Keratinocyte (primary cell): ENCODE measurements around the gene MAJIN. TPM values are rescaled to one million over a fixed set of nuclear protein-coding genes. Genes with fewer than 3 reads are reported as not detected.

Experiments
- DNase-seq: peaks from one replicate; pipeline ENCODE4 v3.0.0-alpha.2; 2011; ENCODE audit warnings: low read depth, missing footprints, low spot score
- FAIRE-seq: peaks from 2 replicates; lab custom pipeline; 2011; peaks lifted over from hg19 to GRCh38; lab: Jason Lieb, UNC
- H2AFZ ChIP-seq: 2 replicates; pipeline ENCODE4 v1.6.0; 2012; ENCODE audit warnings: low read length, control low read depth, inconsistent platforms; ENCODE audit not compliant: control insufficient read depth
- H3K27ac ChIP-seq: 2 replicates; pipeline ENCODE4 v1.5.1; 2011; ENCODE audit warnings: low read length; ENCODE audit not compliant: control insufficient read depth, insufficient read depth
- H3K27me3 ChIP-seq: 3 replicates; pipeline ENCODE4 v1.6.0; 2011; ENCODE audit warnings: low read length; ENCODE audit not compliant: control insufficient read depth, insufficient read depth; ENCODE audit errors: extremely low read depth
- H3K36me3 ChIP-seq, 2 experiments: 2 replicates in 1 of 2; 3 replicates in 1 of 2; pipeline ENCODE4 v1.5.1; 2011; ENCODE audit warnings: low read length in 2 of 2, mild to moderate bottlenecking in 1 of 2; ENCODE audit not compliant: control insufficient read depth in 2 of 2, insufficient read depth in 2 of 2; ENCODE audit errors: extremely low read depth in 1 of 2
- H3K4me1 ChIP-seq: 3 replicates; pipeline ENCODE4 v1.5.1; 2011; ENCODE audit warnings: low read length; ENCODE audit not compliant: control insufficient read depth, insufficient read depth; ENCODE audit errors: extremely low read depth
- H3K4me2 ChIP-seq: 3 replicates; pipeline ENCODE4 v1.6.0; 2011; ENCODE audit warnings: low read depth, low read length; ENCODE audit not compliant: control insufficient read depth, insufficient read depth; ENCODE audit errors: extremely low read depth
- H3K4me3 ChIP-seq, 3 experiments: fragments of 200-600 bp in 1 of 3; sonication (generic) in 1 of 3; 2 replicates in 2 of 3; 3 replicates in 1 of 3; pipeline ENCODE4 v1.5.1; 2011 to 2016; ENCODE audit warnings: low read length in 3 of 3, mild to moderate bottlenecking in 3 of 3, control low read depth in 2 of 3, inconsistent platforms in 1 of 3, low read depth in 1 of 3, mixed read lengths in 1 of 3, mixed run types in 1 of 3, moderate library complexity in 1 of 3; ENCODE audit not compliant: control insufficient read depth in 2 of 3, insufficient read depth in 2 of 3; ENCODE audit errors: extremely low read depth in 1 of 3
- H3K79me2 ChIP-seq: 2 replicates; pipeline ENCODE4 v1.6.0; 2012; ENCODE audit warnings: low read length; ENCODE audit not compliant: control insufficient read depth, insufficient read depth
- H3K9ac ChIP-seq: 3 replicates; pipeline ENCODE4 v1.6.0; 2011; ENCODE audit warnings: low read length; ENCODE audit not compliant: control insufficient read depth, insufficient read depth; ENCODE audit errors: extremely low read depth
- H3K9me1 ChIP-seq: 3 replicates; pipeline ENCODE4 v1.6.0; 2011; ENCODE audit warnings: low read length; ENCODE audit not compliant: control insufficient read depth, insufficient read depth; ENCODE audit errors: extremely low read depth
- H3K9me3 ChIP-seq: 2 replicates; pipeline ENCODE4 v1.5.1; 2012; ENCODE audit warnings: low read depth, low read length; ENCODE audit not compliant: control insufficient read depth
- H4K20me1 ChIP-seq: 3 replicates; pipeline ENCODE4 v1.6.0; 2011; ENCODE audit warnings: low read length; ENCODE audit not compliant: control insufficient read depth, insufficient read depth; ENCODE audit errors: extremely low read depth
- CTCF ChIP-seq, 3 experiments: IDR thresholded peaks in 1 of 3; conservative IDR thresholded peaks in 1 of 3; optimal IDR thresholded peaks in 1 of 3; 2 replicates in 2 of 3; 3 replicates in 1 of 3; pipeline versions ENCODE3 to v1.5.1; 2011; ENCODE audit warnings: low read length in 3 of 3, mild to moderate bottlenecking in 3 of 3, moderate library complexity in 2 of 3, control low read depth in 1 of 3, inconsistent platforms in 1 of 3; ENCODE audit not compliant: insufficient read depth in 2 of 3; ENCODE audit errors: extremely low read depth in 1 of 3
- EZH2 ChIP-seq: IDR thresholded peaks from one replicate; pipeline ENCODE4 v1.6.1; 2012; ENCODE audit warnings: inconsistent platforms, mild to moderate bottlenecking, low read length, moderate library complexity
- dilution Hi-C: fragments of 300-500 bp; cut with MboI; formaldehyde crosslinking; loops from one replicate; pipeline ENCODE4 v1.7.0; 2020; ENCODE audit warnings: low sequenced_read_pairs; ENCODE audit not compliant: extremely low pct_ligation_motif_present
- polyA plus RNA-seq, 5 experiments: library from polyadenylated mRNA; depleted of rRNA in 3 of 5; stranded (reverse) in 3 of 5; stranded (forward) in 1 of 5; unstranded in 1 of 5; fragments of >200 nt; gene quantifications; 1 replicate in 1 of 5; 2 replicates in 3 of 5; 3 replicates in 1 of 5; pipeline versions ENCODE4 v1.2.1 to v1.2.3, GENCODE V29; 2011 to 2012; ENCODE audit warnings: missing spikeins in 2 of 5, low read depth in 1 of 5, low replicate concordance in 1 of 5

Gene MAJIN
- polyA plus RNA-seq, 1 donor (not counting 4 experiments of a cell fraction or from before 2014, with no cell fraction given): 0.09 TPM

DNA sequence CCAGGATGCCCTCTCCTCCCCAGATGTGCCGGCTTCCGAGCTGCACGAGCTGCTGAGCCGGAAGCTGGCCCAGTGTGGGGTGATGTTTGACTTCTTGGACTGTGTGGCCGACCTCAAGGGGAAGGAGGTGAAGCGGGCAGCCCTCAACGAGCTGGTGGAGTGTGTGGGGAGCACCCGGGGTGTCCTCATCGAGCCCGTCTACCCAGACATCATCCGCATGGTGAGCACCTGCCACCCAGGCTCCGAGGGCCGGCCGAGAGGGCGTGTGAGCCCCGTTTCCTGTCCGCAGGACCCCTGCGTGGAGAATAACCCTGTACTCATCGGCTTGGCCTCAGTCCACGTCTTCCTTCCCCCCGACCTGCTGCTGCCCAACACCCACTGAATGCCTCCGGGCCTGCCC lies 45.2 kb downstream of the MAJIN start:
- Histone ChIP-seq H2AFZ (no peak overlapping the region), H3K27me3 (no peaks in the 10 kb centered on the region), H3K4me2 (no peak overlapping the region), H3K9me1 (no peaks in the 10 kb centered on the region), H3K27ac (no peak overlapping the region), H3K79me2 (no peaks in the 10 kb centered on the region), H3K4me3 (no peak overlapping the region), H3K9me3 (no peaks in the 10 kb centered on the region), H4K20me1 (no peaks in the 10 kb centered on the region), H3K36me3 (peaks cover 17 to 24% of the 10 kb centered on the region in 2 experiments), H3K9ac (no peak overlapping the region), H3K4me1 (peaks cover 4% of the 10 kb centered on the region)
- TF ChIP-seq CTCF (optimal IDR thresholded peaks at IDR 0.05 in 1 of 3, IDR thresholded peaks at IDR 0.05 in 1 of 3, conservative IDR thresholded peaks at IDR 0.05 in 1 of 3; ENCODE audit: extremely low read depth in 1 of 3, insufficient read depth in 2 of 3, low read length in 3 of 3) (no peak), EZH2 (no peak)
- dilution Hi-C loops: no loop called here
- no peak for DNase-seq
- FAIRE-seq: no peak

GRCh38 chr11:64925536-64926436 lies 46.1 kb downstream of the MAJIN start:
- H3K79me2 ChIP-seq: no peaks in the 10 kb centered on the region
- no peak overlapping the region for H3K27ac ChIP-seq
- no peaks in the 10 kb centered on the region for H4K20me1 ChIP-seq
- peak overlapping the region; percentile 69 to 90 (median 79) for H3K4me3 ChIP-seq
- H3K36me3 ChIP-seq: peaks cover 14 to 17% of the 10 kb centered on the region in 2 experiments
- TF ChIP-seq EZH2 (no peak), CTCF (optimal IDR thresholded peaks at IDR 0.05 in 1 of 3, IDR thresholded peaks at IDR 0.05 in 1 of 3, conservative IDR thresholded peaks at IDR 0.05 in 1 of 3; ENCODE audit: extremely low read depth in 1 of 3, insufficient read depth in 2 of 3, low read length in 3 of 3) (no peak)
- peak overlapping the region; percentile 79 for H3K9ac ChIP-seq
- no peak overlapping the region for H2AFZ ChIP-seq
- H3K9me1 ChIP-seq: no peaks in the 10 kb centered on the region
- peaks cover 4% of the 10 kb centered on the region for H3K4me1 ChIP-seq
- FAIRE-seq (no peak), DNase-seq (no peak)
- no peaks in the 10 kb centered on the region for H3K9me3 ChIP-seq
- dilution Hi-C loops: no loop called here
- peak overlapping the region; percentile 86 for H3K4me2 ChIP-seq
- H3K27me3 ChIP-seq: no peaks in the 10 kb centered on the region
